Measurements from ENCODE around the gene GALM.

Gene GALM

GRCh38 chr2:38650012-38650411 lies 15.9 kb upstream of the GALM start:
- H3K4me3 ChIP-seq (ENCODE audit: low read depth, low read length), result no peak overlapping the region
- H3K27me3 ChIP-seq (ENCODE audit: control insufficient read depth, insufficient read depth, low read length), result no peaks in the 10 kb centered on the region
- no peak overlapping the region for H3K27ac ChIP-seq (ENCODE audit: low read depth, low read length)
- no peaks in the 10 kb centered on the region for H3K9me3 ChIP-seq (ENCODE audit: control insufficient read depth, insufficient read depth, low read depth, low read length)
- no peaks in the 10 kb centered on the region for H3K4me1 ChIP-seq (ENCODE audit: control insufficient read depth, insufficient read depth, low read length)
- no peaks in the 10 kb centered on the region for H3K36me3 ChIP-seq (ENCODE audit: control insufficient read depth, insufficient read depth, low read length)
- H3K9ac ChIP-seq (ENCODE audit: low read length), result no peak overlapping the region

- Histone ChIP-seq H3K27me3 (ENCODE audit: control insufficient read depth, insufficient read depth, low read length) (no peaks in the 10 kb centered on the region), H3K4me1 (ENCODE audit: control insufficient read depth, insufficient read depth, low read length) (no peaks in the 10 kb centered on the region), H3K9me3 (ENCODE audit: control insufficient read depth, insufficient read depth, low read depth, low read length) (no peaks in the 10 kb centered on the region), H3K9ac (ENCODE audit: low read length) (no peak overlapping the region), H3K36me3 (ENCODE audit: control insufficient read depth, insufficient read depth, low read length) (no peaks in the 10 kb centered on the region), H3K4me3 (ENCODE audit: low read depth, low read length) (no peak overlapping the region), H3K27ac (ENCODE audit: low read depth, low read length) (no peak overlapping the region)
Observed at GRCh38 chr2:38650717-38651116, 15.2 kb upstream of the GALM start.

- Histone ChIP-seq H3K27me3 (ENCODE audit: control insufficient read depth, insufficient read depth, low read length) (no peaks in the 10 kb centered on the region), H3K27ac (ENCODE audit: low read depth, low read length) (no peak overlapping the region), H3K4me3 (ENCODE audit: low read depth, low read length) (no peak overlapping the region), H3K9ac (ENCODE audit: low read length) (no peak overlapping the region), H3K36me3 (ENCODE audit: control insufficient read depth, insufficient read depth, low read length) (no peaks in the 10 kb centered on the region), H3K4me1 (ENCODE audit: control insufficient read depth, insufficient read depth, low read length) (no peaks in the 10 kb centered on the region), H3K9me3 (ENCODE audit: control insufficient read depth, insufficient read depth, low read depth, low read length) (no peaks in the 10 kb centered on the region)
Observed at GRCh38 chr2:38652431-38653273, 13.3 kb upstream of the GALM start.

GRCh38 chr2:38653380-38653714 lies 12.6 kb upstream of the GALM start:
- Histone ChIP-seq H3K27me3 (ENCODE audit: control insufficient read depth, insufficient read depth, low read length) (no peaks in the 10 kb centered on the region), H3K27ac (ENCODE audit: low read depth, low read length) (no peak overlapping the region), H3K36me3 (ENCODE audit: control insufficient read depth, insufficient read depth, low read length) (no peaks in the 10 kb centered on the region), H3K4me1 (ENCODE audit: control insufficient read depth, insufficient read depth, low read length) (no peaks in the 10 kb centered on the region), H3K9me3 (ENCODE audit: control insufficient read depth, insufficient read depth, low read depth, low read length) (no peaks in the 10 kb centered on the region), H3K9ac (ENCODE audit: low read length) (no peak overlapping the region), H3K4me3 (ENCODE audit: low read depth, low read length) (no peak overlapping the region)

GRCh38 chr2:38653715-38654527 lies 12.0 kb upstream of the GALM start:
- no peaks in the 10 kb centered on the region for H3K27me3 ChIP-seq (ENCODE audit: control insufficient read depth, insufficient read depth, low read length)
- no peak overlapping the region for H3K4me3 ChIP-seq (ENCODE audit: low read depth, low read length)
- H3K4me1 ChIP-seq (ENCODE audit: control insufficient read depth, insufficient read depth, low read length), result no peaks in the 10 kb centered on the region
- no peak overlapping the region for H3K9ac ChIP-seq (ENCODE audit: low read length)
- H3K27ac ChIP-seq (ENCODE audit: low read depth, low read length), result no peak overlapping the region
- H3K36me3 ChIP-seq (ENCODE audit: control insufficient read depth, insufficient read depth, low read length), result no peaks in the 10 kb centered on the region
- no peaks in the 10 kb centered on the region for H3K9me3 ChIP-seq (ENCODE audit: control insufficient read depth, insufficient read depth, low read depth, low read length)

- Histone ChIP-seq H3K27ac (ENCODE audit: low read depth, low read length) (no peak overlapping the region), H3K36me3 (ENCODE audit: control insufficient read depth, insufficient read depth, low read length) (no peaks in the 10 kb centered on the region), H3K27me3 (ENCODE audit: control insufficient read depth, insufficient read depth, low read length) (no peaks in the 10 kb centered on the region), H3K4me1 (ENCODE audit: control insufficient read depth, insufficient read depth, low read length) (no peaks in the 10 kb centered on the region), H3K4me3 (ENCODE audit: low read depth, low read length) (no peak overlapping the region), H3K9me3 (ENCODE audit: control insufficient read depth, insufficient read depth, low read depth, low read length) (no peaks in the 10 kb centered on the region), H3K9ac (ENCODE audit: low read length) (no peak overlapping the region)
Observed at GRCh38 chr2:38654528-38655381, 11.2 kb upstream of the GALM start.

- H3K27ac ChIP-seq (ENCODE audit: low read depth, low read length), result no peak overlapping the region
- no peaks in the 10 kb centered on the region for H3K4me1 ChIP-seq (ENCODE audit: control insufficient read depth, insufficient read depth, low read length)
- no peaks in the 10 kb centered on the region for H3K36me3 ChIP-seq (ENCODE audit: control insufficient read depth, insufficient read depth, low read length)
- H3K27me3 ChIP-seq (ENCODE audit: control insufficient read depth, insufficient read depth, low read length), result no peaks in the 10 kb centered on the region
- H3K9me3 ChIP-seq (ENCODE audit: control insufficient read depth, insufficient read depth, low read depth, low read length), result no peaks in the 10 kb centered on the region
- H3K9ac ChIP-seq (ENCODE audit: low read length), result no peak overlapping the region
- H3K4me3 ChIP-seq (ENCODE audit: low read depth, low read length), result no peak overlapping the region
Observed at GRCh38 chr2:38655441-38655840, 10.5 kb upstream of the GALM start.

GRCh38 chr2:38656866-38657480 lies 8.9 kb upstream of the GALM start:
- Histone ChIP-seq H3K9me3 (ENCODE audit: control insufficient read depth, insufficient read depth, low read depth, low read length) (no peaks in the 10 kb centered on the region), H3K4me3 (ENCODE audit: low read depth, low read length) (no peak overlapping the region), H3K27me3 (ENCODE audit: control insufficient read depth, insufficient read depth, low read length) (no peaks in the 10 kb centered on the region), H3K36me3 (ENCODE audit: control insufficient read depth, insufficient read depth, low read length) (no peaks in the 10 kb centered on the region), H3K9ac (ENCODE audit: low read length) (no peak overlapping the region), H3K27ac (ENCODE audit: low read depth, low read length) (no peak overlapping the region), H3K4me1 (ENCODE audit: control insufficient read depth, insufficient read depth, low read length) (no peaks in the 10 kb centered on the region)

GRCh38 chr2:38658613-38659012 lies 7.3 kb upstream of the GALM start:
- H3K4me1 ChIP-seq (ENCODE audit: control insufficient read depth, insufficient read depth, low read length), result no peaks in the 10 kb centered on the region
- no peaks in the 10 kb centered on the region for H3K36me3 ChIP-seq (ENCODE audit: control insufficient read depth, insufficient read depth, low read length)
- no peaks in the 10 kb centered on the region for H3K9me3 ChIP-seq (ENCODE audit: control insufficient read depth, insufficient read depth, low read depth, low read length)
- no peaks in the 10 kb centered on the region for H3K27me3 ChIP-seq (ENCODE audit: control insufficient read depth, insufficient read depth, low read length)
- H3K4me3 ChIP-seq (ENCODE audit: low read depth, low read length), result no peak overlapping the region
- H3K9ac ChIP-seq (ENCODE audit: low read length), result no peak overlapping the region
- no peak overlapping the region for H3K27ac ChIP-seq (ENCODE audit: low read depth, low read length)

GRCh38 chr2:38659115-38659514 lies 6.8 kb upstream of the GALM start:
- H3K27ac ChIP-seq (ENCODE audit: low read depth, low read length), result no peak overlapping the region
- H3K9ac ChIP-seq (ENCODE audit: low read length), result no peak overlapping the region
- H3K27me3 ChIP-seq (ENCODE audit: control insufficient read depth, insufficient read depth, low read length), result no peaks in the 10 kb centered on the region
- no peaks in the 10 kb centered on the region for H3K9me3 ChIP-seq (ENCODE audit: control insufficient read depth, insufficient read depth, low read depth, low read length)
- H3K4me1 ChIP-seq (ENCODE audit: control insufficient read depth, insufficient read depth, low read length), result no peaks in the 10 kb centered on the region
- H3K36me3 ChIP-seq (ENCODE audit: control insufficient read depth, insufficient read depth, low read length), result no peaks in the 10 kb centered on the region
- no peak overlapping the region for H3K4me3 ChIP-seq (ENCODE audit: low read depth, low read length)

All from HUES6 (cell line).